HFF-Myc (cell line): ENCODE data around the gene DBNDD2.

Source experiments
- DNase-seq: peaks from one replicate; pipeline ENCODE4 v3.0.0-alpha.2; 2011; ENCODE audit warnings: low read depth; ENCODE audit errors: extremely low read depth
- H3K4me3 ChIP-seq: replicated peaks from 2 replicates; pipeline ENCODE4 v1.5.1; 2011; ENCODE audit warnings: low read depth, mild to moderate bottlenecking, control low read depth, low read length
- CTCF ChIP-seq: IDR thresholded peaks from 2 replicates; pipeline ENCODE4 v1.5.1; 2012; ENCODE audit warnings: mild to moderate bottlenecking, low read depth, low read length, control low read depth; ENCODE audit errors: missing control alignments

The DBNDD2 gene

GRCh38 chr20:45377269-45377668 lies 30.8 kb upstream of the DBNDD2 start:
- no peak for TF ChIP-seq CTCF
- no peak for DNase-seq
- H3K4me3 ChIP-seq = no peak overlapping the region

DNA sequence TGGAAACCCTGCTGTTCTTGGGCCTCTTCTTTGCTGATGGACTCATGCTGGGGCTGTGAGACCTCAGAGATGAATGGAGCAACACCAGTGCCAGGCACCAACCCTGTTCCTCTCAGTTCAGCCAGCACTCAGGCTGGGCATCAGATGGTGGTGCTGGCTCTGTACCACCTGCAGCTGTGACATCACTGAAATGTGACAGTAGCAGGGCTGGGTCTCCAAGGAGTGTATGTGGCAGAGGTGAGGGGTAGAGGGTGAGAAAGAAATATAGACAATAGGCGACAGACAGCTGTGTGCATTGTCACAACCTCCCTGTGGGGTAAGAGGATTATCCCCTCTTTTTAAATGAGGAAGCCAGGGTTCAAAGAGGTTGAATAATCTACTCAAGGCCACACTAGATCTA lies 29.9 kb upstream of the DBNDD2 start, which contains the start of gene TP53TG5:
TSS of gene TP53TG5 (minus strand) at position 135 of the 400 bp plus-strand sequence. CDS start at position 46, 89 bp downstream.
- DNase-seq = no peak
- no peak within 1 kb of the TSS for H3K4me3 ChIP-seq
- TF ChIP-seq CTCF = no peak

DNA sequence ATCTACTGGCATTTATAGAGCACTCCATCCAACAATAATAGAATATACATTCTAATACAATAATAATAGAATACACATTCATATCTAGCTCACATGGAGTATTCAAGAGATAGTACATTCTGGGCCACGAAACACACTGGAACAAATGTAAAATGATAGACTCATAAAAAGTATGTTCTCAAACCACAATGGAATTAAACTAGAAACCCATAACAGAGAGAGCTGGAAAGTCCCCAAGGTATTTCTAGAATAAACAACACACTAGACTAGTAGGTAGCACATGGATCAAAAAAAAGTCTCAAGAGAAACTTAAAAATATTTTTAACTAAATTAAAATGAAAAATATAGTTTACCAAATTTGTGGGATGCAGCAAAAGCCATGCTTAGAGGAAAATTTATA lies 20.8 kb upstream of the DBNDD2 start:
- DNase-seq = no peak
- no peak for TF ChIP-seq CTCF
- H3K4me3 ChIP-seq = no peak overlapping the region

- DNase-seq = no peak
- TF ChIP-seq CTCF = no peak
- H3K4me3 ChIP-seq = no peak overlapping the region
Measured at GRCh38 chr20:45390931-45391330, 17.2 kb upstream of the DBNDD2 start.

DNA sequence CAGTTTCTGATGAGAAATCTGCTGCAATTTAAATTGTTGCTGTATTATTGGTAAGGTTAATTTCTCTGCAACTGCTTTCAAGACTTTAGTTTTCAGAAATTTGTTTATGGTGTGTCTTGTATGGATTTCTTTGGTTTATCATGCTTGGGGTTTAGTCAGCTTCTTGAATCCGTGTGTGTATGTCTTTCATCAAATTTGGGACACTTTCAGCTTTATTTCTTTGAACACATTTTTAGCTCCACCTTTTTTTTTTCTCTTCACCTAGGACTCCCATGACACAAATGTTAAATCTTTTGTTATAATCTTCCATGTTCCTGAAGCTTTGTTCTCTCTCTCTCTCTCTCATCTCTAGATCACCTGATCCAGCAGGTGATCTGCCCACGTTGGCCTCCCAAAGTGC lies 16.5 kb upstream of the DBNDD2 start:
- no peak overlapping the region for H3K4me3 ChIP-seq
- no peak for DNase-seq
- TF ChIP-seq CTCF = no peak

- no peak overlapping the region for H3K4me3 ChIP-seq
- no peak for DNase-seq
- TF ChIP-seq CTCF = no peak
Measured at GRCh38 chr20:45392733-45393132, 15.4 kb upstream of the DBNDD2 start.
